HG03354 (cell line): ENCODE data around the gene FGF1.
"Not testable (repeated sequence)": the region's sequence is repeated elsewhere in the genome, so short reads cannot be mapped to it uniquely, and the experiment has no call there.

Experiments
- ATAC-seq: cut with Tn5 transposase; IDR thresholded peaks from one replicate; pipeline ENCODE4 v1.9.1; 2021; ENCODE audit warnings: mild to moderate bottlenecking; ENCODE audit not compliant: unreplicated experiment, poor library complexity, severe bottlenecking

Gene FGF1

DNA sequence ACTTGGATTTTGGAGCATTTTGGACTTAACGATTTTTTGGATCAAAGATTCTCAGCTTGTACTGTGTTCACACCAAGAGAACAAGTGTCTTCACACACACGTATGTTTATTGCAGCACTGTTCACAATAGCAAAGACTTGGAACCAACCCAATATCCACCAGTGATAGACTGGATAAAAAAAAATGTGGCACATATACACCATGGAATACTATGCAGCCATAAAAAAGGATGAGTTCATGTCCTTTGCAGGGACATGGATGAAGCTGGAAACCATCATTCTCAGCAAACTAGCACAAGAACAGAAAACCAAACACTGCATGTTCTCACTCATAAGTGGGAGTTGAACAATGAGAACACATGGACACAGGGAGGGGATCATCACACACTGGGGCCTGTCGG is 37.8 kb downstream of the FGF1 start:
- ATAC-seq = not testable (repeated sequence)

DNA sequence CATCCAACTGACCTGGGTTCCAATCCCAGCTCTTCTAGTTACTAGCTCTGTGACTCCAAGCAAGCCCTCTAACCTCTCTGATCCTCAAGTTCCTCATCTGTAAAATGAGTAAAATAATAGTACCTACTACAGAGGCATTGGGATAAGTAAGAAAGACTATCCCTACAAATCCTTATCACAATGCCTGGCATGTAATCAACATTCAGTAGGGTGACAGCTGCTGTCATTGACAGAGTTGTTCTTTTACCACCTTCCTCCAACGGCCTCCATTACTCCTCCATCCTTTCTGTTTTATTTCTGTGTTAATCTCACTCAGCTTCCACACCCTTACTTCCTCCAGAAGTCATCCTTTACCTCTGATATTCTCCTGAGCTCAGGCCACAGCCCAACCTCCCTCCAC is 40.4 kb downstream of the FGF1 start:
- ATAC-seq = no peak

DNA sequence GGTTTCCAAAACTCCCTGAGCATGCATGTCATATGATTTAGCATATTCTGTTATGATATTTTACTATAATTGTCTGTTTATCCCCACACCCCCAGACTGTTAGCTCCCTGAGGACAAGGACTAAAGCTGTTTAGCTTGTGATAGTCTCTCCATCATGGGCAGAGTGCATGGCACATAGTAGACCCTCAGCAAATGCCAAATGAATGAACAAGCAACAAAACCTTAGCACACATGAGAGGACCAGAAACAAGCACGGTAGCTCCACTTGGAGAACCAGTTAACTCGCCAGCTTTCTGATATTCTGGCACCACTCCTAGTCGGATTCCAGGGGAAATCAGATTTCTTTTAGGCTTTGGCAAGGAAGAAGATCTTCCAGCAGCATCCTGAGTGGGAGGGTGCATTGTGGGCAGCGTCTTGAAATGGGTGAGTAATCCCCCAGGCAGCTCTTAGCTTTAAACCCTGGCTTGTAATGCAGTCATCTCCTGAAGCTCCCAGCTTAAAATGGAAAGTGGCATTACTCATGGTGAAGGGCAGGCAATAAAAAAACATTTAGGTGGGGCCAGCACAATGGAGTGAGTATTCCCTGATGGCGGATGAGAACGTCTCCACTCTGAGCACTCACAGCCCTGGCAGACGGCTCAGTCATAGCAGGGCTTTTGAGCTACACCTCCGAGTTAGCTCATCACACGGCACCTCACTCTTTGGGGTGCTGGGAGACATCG is 41.1 kb downstream of the FGF1 start:
- ATAC-seq = no peak

DNA sequence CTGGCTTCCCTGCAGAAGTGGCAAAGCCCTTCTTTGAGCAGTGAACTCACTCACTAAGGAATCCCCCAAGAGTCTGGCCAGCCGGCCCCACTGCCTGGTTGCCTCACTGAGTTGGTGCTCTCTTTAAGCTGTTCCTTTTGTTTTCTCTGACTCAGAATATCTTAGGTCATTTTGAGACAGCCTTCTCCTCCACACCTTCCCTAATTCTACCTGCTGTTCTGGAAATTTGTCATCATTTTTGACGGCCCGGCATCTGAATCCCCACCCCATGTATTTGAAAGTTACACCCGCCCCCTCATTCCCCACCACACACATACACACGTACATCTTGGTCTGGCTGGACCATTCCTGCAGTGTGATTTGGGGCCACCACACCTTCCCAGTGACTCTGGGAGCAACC is 41.8 kb downstream of the FGF1 start:
- no peak for ATAC-seq

DNA sequence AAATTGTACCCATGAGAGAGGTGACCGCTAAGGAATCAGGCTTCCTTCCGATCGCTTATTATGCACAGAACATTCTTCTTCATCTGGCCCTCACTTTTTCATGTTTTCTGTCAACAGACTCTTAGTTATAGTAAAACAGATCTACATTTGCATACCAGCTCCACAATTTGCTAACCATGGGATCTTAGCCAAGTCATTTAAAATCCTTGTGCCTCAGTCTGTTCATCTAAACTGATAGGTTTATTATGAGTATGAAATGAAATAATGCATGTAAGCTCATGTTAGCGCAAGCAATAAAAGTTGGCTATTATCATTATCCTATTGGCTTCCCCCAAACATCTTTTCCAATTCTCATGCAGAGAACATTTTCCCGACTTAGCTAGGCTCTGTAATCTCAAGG is 42.3 kb downstream of the FGF1 start:
- ATAC-seq = no peak

DNA sequence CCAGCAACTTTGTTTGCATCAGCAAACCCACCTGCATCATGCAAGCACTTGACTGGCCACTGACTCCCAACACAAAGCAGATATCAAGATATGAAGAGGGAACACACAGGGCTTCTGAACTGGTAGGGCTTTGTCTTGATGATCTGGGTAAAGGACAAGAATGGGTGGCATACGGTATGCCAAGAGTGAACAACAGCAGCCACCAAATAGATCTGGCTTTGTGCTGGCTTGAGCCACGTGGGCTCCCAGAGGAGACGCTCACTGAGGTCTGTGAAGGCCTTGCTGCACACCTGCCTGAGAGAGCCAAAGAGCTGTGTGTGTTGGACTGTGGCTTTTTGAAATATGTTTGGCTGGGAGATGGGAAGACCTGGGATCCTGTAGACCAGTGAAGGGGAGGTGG is 43.5 kb downstream of the FGF1 start:
- ATAC-seq = no peak

DNA sequence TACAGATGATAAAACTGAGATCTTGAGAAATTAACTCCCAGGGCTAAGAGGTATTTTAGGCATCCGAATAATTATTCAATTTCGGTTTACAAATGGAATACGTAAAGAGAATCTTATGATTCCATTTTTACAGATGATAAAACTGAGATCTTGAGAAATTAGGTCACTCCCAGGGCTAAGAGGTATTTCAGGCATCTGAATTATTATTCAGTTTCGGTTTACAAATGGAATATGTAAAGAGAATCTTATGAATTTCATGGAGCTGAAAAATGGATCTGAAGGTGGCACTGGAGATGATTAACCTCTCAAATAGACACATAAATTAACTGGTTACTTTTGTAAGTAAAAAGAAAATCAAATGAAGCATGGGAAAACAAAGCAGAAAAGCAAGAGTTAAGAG is 44.2 kb downstream of the FGF1 start:
- no peak for ATAC-seq

DNA sequence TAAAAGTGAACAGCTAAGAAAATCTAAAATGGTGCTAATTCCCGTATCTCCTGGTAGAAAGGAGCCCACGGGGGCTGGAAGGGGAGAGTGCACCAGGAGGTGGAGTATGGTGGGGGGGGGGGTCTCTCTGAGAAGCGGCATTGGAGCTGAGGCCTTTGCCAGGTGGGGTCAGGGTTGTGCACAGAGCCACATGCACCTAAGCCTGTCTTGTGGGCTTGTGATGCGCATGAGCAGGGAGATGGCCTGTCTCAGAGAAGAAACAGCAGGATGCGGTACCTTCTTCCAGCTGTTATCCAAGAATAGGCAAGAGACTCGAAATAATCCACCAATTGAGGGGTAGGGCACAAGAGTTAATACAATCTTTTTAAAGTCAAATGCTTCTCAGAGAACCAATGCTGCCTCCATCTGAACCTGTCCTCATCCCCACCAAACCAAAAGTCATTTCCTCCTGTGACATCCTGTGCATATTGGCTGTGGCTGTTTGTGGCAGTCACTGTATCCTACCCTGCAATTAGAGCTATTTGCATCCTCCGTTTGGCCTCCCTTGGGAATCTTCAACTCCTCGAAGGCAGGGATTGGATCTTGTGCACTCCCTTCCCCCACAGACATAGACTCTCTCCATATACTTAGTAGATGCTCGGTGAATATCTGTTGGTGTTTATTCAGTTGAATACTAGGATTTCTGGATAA is 45.4 kb downstream of the FGF1 start:
- no peak for ATAC-seq

DNA sequence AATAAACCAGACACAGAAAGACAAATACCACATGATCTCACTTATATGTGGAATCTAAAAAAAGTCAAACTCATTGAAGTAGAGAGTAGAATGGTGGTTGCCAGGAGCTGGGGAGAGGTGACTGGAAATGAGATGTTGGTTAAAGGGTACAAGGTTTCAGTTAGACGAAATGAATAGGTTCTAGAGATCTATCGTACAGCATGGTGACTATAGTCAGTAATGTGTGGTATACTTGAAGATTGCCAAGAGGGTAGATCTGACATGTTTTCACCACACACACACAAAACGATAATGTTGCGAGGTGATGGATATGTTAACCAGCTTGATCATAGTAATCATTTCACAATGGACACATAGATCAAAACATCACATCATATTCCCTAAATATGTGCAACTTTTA is 46.4 kb downstream of the FGF1 start:
- no peak for ATAC-seq

DNA sequence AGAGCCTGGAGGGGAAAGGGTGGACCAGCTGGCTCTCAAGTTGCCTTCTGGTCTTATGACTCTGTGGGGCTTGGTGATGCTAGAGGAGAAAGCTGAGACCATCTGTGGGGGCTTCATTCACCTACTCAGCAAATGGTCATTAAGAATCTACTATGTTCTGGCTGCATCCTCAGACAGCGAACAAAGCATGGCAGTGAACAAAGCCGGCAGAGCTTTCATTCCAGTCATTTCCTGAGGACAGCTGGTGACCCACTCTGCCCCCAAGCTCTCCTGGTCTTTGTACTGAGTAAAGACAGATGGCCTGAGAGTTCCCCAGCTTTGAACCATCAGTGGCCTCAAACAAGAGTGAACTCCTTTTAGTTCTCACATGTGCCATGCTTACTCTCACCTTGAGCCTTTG is 48.0 kb downstream of the FGF1 start:
- no peak for ATAC-seq

DNA sequence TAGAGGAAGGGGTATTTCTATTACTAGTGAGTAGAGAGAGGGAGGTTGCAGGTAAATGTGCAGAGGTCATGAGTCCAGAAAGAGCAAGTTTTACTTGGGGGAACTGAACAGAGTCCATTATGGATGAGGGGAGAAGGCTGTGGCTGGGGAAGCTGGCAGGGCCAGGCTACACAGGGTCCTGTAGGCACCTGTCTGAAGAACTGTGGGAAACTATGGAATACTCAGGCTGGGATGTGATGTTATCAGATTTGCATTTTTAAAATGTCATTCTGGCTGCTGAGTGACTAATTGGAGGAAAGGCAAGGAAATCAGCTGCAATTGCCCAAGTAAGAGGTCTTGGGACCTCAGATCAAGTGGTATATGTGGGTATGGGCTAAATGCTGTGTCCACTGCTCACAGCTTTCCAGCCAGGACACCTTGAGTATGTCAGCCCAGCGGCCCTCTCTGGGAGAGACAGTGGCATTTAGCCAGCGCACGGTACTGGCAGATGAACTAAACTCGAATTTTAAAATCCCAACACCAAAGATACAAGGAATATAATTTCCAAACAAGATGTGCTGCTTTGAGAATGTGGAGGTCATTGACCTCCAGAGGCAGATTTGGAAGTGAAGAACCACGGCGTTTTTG is 49.1 kb downstream of the FGF1 start:
- no peak for ATAC-seq

DNA sequence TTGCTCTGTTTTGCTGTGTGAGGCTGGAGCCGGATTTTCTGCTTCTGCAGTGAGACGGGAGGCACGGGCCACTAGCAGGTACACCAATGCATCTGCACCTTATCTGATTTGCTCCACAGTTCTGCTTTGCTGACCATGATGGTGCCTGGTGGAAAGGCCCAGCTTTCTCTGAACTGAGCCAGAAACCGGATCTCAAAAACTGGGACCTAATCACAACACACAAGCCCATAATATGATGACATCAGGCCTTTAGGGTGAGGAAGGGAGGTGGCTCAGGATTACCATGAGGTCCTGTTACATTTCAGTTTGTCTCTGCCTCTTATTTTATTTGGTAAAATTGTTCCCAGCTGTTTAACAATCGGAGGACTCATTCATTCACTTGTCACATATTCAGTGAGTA is 49.8 kb downstream of the FGF1 start:
- no peak for ATAC-seq

DNA sequence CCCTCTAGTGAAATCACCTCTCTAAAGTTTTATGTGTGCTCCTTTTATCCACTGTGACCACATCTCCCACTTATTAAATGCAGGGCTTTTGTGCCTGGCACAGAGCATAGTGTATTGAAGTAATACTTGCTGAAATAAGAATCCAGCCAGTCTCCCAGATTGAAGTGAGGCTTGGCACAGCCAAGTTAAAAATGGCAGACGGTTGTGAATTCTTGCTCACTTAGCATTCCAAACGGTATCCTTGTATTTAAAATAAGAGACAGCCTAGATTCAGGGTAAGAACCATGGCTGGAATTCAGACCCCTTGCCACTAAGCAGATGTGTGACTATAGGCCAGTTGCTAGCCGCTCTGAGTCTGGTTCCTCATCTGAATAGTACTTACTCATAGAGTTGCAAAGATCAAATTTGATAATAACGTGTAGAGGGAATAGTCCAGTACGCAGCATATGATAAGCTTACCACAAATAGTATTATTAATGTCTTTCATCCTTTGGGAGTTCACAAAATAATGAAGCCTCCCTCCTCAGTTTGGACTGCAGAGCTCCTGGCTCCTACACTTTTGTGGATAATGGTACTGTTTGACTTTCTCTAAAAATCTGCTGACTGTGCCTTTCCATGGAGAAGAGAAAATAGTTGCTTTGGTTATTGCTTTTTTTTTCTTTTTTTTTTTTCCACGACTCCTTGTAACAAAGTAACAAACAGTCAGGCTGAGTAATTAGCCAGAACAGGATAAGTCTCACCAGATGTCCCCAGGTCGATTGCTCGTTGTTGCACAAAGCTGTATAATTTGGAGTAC is 51.5 kb downstream of the FGF1 start:
- ATAC-seq = no peak

DNA sequence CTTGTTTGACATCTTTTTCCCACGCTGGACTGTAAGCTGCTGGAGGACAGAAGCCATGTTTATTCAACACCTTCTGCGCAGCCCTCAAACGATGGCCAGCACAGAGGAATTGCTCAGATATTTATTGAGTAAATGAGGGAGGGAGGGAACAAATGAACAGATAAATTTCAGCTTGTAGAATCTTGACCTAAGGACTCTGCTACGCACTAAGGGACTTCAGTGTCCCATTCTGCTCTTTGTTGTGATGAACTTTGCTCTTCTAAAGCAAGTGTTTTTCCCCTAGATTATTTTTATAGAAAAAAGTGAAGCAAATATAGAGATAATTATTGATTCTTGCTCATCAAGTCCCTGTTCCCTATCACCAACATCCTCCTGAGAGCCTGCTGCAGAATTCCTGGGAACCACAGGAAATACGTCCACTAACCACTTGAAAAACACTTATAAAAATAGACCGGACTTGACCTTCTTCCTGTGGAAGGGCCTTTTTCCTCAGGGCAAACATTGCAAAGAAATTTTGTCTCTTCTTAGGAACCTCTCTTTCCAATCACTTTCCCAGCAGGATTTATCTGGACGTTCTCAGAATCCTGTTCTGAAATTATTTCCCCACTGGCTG is 54.9 kb downstream of the FGF1 start:
- ATAC-seq = no peak

DNA sequence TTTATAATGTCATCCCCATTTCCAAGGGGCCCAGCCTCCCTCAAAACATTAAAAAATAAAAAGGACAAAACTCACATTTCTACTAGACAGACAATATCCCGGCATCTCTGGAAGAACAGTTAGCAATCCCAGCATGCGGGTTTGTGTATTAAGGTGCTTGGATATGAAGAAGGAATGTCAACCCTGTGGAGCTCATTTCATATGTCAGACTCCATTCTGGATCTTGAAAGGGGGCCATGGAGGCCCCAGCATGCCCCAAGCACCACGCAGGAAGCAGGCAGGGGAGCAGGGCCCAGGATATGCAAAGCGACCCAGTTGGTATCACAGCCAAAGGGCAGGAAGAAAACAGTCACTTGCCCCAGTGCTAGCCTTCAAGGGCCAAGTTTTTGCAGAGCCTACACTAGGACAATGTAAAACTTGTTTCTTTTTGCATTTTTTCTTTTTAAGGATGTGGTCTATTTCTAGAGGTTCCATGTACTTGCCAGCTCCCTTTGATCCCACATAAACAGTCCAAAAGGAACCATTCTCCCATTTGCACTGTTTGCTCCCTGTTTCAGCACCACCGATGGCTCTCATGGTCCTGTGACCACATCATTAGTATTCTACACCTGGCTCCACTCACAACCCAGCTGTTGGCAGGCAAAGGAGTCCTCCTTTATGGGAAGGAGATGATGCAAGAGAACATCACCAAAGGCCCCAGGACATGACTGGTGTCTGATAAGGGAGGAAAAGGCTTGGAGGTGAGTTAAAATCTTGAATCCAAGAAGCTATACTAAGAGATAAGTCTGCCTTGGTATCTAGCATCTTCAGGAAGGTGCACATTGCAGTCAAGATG is 58.3 kb downstream of the FGF1 start:
- no peak for ATAC-seq

DNA sequence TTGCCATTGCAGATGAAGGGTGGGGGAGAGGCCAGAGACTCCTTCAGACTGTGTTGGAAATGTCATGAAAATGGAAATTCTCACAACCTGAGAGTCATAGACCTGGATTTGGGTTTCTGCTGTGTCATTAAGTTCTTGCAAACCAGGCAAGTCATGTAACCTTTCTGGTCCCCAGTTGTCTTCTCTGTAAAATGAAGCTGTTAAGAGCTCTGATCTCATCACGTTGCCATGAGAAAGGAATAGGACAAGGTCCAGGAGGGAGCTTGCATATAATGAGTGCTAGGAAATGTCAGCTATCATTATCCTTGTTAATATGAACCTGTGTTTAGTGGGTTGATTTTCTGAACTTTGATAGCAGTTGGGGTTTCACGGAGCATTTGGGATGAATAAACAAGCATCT is 59.1 kb downstream of the FGF1 start:
- ATAC-seq = no peak

DNA sequence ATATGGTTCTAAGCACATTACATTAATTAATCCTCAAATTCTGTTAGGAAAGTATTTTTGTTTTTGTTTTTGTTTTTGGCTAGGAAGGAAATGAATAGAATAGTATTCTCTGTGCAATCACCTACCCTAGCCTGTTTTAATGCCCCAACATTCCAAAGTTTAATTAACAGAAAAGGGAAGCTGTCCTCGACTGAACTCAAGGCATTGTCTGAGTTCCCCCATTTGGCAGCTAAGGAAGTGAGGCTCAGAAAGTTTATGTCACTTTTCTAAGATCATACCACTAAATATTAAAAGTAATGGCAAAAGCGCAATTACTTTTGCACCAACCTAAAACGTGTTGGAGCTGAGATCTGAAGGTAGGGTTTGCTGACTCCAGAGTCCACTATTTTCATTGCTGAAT is 59.8 kb downstream of the FGF1 start:
- no peak for ATAC-seq

DNA sequence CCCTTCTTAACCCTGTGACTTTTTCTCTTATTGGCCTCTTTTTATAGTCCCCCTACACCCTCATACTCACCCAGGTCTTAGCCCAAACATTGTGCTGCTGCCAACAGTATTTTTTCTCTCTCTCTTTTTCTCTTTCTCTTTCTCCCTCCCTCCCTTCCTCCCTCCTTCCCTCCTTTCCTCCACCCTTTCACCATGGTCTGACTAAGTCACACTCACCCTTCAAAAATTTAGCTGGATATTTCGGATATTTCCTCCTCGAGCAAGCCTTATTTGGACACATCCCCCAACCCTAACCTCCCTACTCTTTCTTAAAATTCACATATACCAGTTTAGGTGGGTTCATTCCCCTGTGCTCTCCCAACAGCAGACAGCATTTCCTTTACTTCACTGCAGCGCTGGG is 64.7 kb downstream of the FGF1 start:
- ATAC-seq = no peak

DNA sequence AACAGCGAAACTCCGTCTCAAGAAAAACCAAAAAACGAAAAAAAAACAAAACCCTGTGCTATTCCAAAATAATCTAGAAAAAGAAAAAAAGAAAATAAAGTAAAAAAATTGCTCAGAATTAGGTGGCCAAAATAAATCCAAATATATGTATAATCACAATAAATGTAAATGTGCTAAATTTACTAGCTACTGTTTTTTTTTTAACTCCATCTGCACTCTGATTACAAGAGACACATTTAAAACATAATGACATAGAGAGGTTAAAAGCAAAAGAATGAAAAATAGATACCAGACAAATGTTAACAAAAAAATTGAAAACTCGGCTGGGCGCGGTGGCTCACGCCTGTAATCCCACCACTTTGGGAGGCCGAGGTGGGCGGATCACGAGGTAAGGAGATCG is 66.1 kb downstream of the FGF1 start:
- no peak for ATAC-seq
